GM06990 (cell line): ENCODE data around the gene DVL2.

ENCODE experiments used
- DNase-seq: peaks from one replicate; pipeline ENCODE4 v3.0.0-alpha.2; 2011; ENCODE audit not compliant: insufficient read length; ENCODE audit errors: extremely low read depth
- H3K27me3 ChIP-seq: replicated peaks from 2 replicates; pipeline ENCODE4 v1.6.0; 2011; ENCODE audit warnings: low read length; ENCODE audit not compliant: control insufficient read depth, insufficient read depth
- H3K36me3 ChIP-seq: 2 replicates; pipeline ENCODE4 v1.5.1; 2011; ENCODE audit warnings: low read length; ENCODE audit not compliant: control insufficient read depth, insufficient read depth
- H3K4me3 ChIP-seq: replicated peaks from 2 replicates; pipeline ENCODE4 v1.5.1; 2011; ENCODE audit warnings: low read depth, mild to moderate bottlenecking, control low read depth, low read length
- CTCF ChIP-seq: IDR thresholded peaks from 2 replicates; pipeline ENCODE4 v1.5.1; 2011; ENCODE audit warnings: low read length, control low read depth, mild to moderate bottlenecking, inconsistent platforms; ENCODE audit not compliant: insufficient read depth, poor library complexity, severe bottlenecking

The DVL2 gene

GRCh38 chr17:7205561-7205960, 28.8 kb downstream of the DVL2 start:
- Histone ChIP-seq H3K4me3 (peak overlapping the region; percentile 62), H3K36me3 (no peaks in the 10 kb centered on the region), H3K27me3 (no peaks in the 10 kb centered on the region)
- no peak for DNase-seq
- no peak for TF ChIP-seq CTCF

- Histone ChIP-seq H3K4me3 (peak overlapping the region; percentile 62), H3K27me3 (no peaks in the 10 kb centered on the region), H3K36me3 (no peaks in the 10 kb centered on the region)
- TF ChIP-seq CTCF, result no peak
- DNase-seq, result peak; percentile 94
Observed at GRCh38 chr17:7204828-7205461, 29.4 kb downstream of the DVL2 start.

- Histone ChIP-seq H3K4me3 (peak overlapping the region; percentile 62), H3K36me3 (no peaks in the 10 kb centered on the region), H3K27me3 (no peaks in the 10 kb centered on the region)
- no peak for DNase-seq
- no peak for TF ChIP-seq CTCF
Observed at GRCh38 chr17:7204336-7204735, 30.0 kb downstream of the DVL2 start.

GRCh38 chr17:7203391-7203790, 30.9 kb downstream of the DVL2 start:
- TF ChIP-seq CTCF, result no peak
- no peak for DNase-seq
- no peak overlapping the region for H3K4me3 ChIP-seq
- H3K27me3 ChIP-seq, result no peaks in the 10 kb centered on the region
- no peaks in the 10 kb centered on the region for H3K36me3 ChIP-seq

GRCh38 chr17:7196651-7197401, 37.5 kb downstream of the DVL2 start:
- TF ChIP-seq CTCF, result no peak
- no peak for DNase-seq
- Histone ChIP-seq H3K36me3 (no peaks in the 10 kb centered on the region), H3K4me3 (no peak overlapping the region), H3K27me3 (no peaks in the 10 kb centered on the region)
